Type B pancreatic cell (in vitro differentiated cells): ENCODE data around the gene ANKLE2. TPM values are rescaled to one million over a fixed set of nuclear protein-coding genes. Genes with fewer than 3 reads are reported as not detected.

Experiments used
- DNase-seq: peaks from one replicate; pipeline ENCODE4 v3.0.0; 2021; ENCODE audit warnings: mixed read lengths; ENCODE audit not compliant: unreplicated experiment; ENCODE audit errors: extremely low spot score
- H3K27ac Mint-ChIP-seq: 2 replicates; pipeline ENCODE4 v1.8.0; 2021; ENCODE audit warnings: mild to moderate bottlenecking, mixed read lengths
- H3K27me3 Mint-ChIP-seq: 2 replicates; pipeline ENCODE4 v1.8.0; 2021; ENCODE audit warnings: mixed read lengths
- H3K36me3 Mint-ChIP-seq: 2 replicates; pipeline ENCODE4 v1.8.0; 2021; ENCODE audit warnings: mixed read lengths
- H3K4me1 Mint-ChIP-seq: one replicate; pipeline ENCODE4 v1.8.0; 2021; ENCODE audit warnings: mixed read lengths; ENCODE audit not compliant: unreplicated experiment
- H3K4me3 Mint-ChIP-seq: 2 replicates; pipeline ENCODE4 v1.8.0; 2021; ENCODE audit warnings: mild to moderate bottlenecking, mixed read lengths
- H3K9me3 Mint-ChIP-seq: 2 replicates; pipeline ENCODE4 v1.8.0; 2021; ENCODE audit warnings: mixed read lengths
- CTCF ChIP-seq: fragments of 200-600 bp; sonication (generic); conservative IDR thresholded peaks from 2 replicates; pipeline ENCODE4 v1.5.0; 2021; ENCODE audit warnings: antibody characterized with exemption, mild to moderate bottlenecking
- total RNA-seq: library from RNA; stranded (reverse); gene quantifications from 2 replicates; pipeline ENCODE4 v1.2.1, GENCODE V29; 2021; ENCODE audit warnings: low replicate concordance

ANKLE2 gene
- total RNA-seq, 1 donor from 2014 or later, result 75.9 TPM

- no peak for DNase-seq
- H3K27ac Mint-ChIP-seq, result no peak overlapping the region
- H3K4me1 Mint-ChIP-seq, result no peaks in the 10 kb centered on the region
- no peaks in the 10 kb centered on the region for H3K9me3 Mint-ChIP-seq
- H3K27me3 Mint-ChIP-seq, result no peaks in the 10 kb centered on the region
- TF ChIP-seq CTCF, result no peak
- peaks cover 36% of the 10 kb centered on the region for H3K36me3 Mint-ChIP-seq
- H3K4me3 Mint-ChIP-seq, result no peak overlapping the region
These were observed 21.0 kb downstream of the ANKLE2 start for GRCh38 chr12:132740652-132741051.

- no peak for TF ChIP-seq CTCF
- DNase-seq, result no peak
- H3K4me3 Mint-ChIP-seq, result no peak overlapping the region
- H3K9me3 Mint-ChIP-seq, result no peaks in the 10 kb centered on the region
- H3K27ac Mint-ChIP-seq, result no peak overlapping the region
- H3K27me3 Mint-ChIP-seq, result no peaks in the 10 kb centered on the region
- peaks cover 33% of the 10 kb centered on the region for H3K36me3 Mint-ChIP-seq
- H3K4me1 Mint-ChIP-seq, result no peaks in the 10 kb centered on the region
These were observed 21.4 kb downstream of the ANKLE2 start for GRCh38 chr12:132740313-132740646.

- Mint-ChIP-seq H3K9me3 (no peaks in the 10 kb centered on the region), H3K4me3 (no peak overlapping the region), H3K36me3 (peaks cover 33% of the 10 kb centered on the region), H3K4me1 (no peaks in the 10 kb centered on the region), H3K27ac (no peak overlapping the region), H3K27me3 (no peaks in the 10 kb centered on the region)
- DNase-seq, result no peak
- no peak for TF ChIP-seq CTCF
These were observed 21.9 kb downstream of the ANKLE2 start for GRCh38 chr12:132739600-132740312.

- no peaks in the 10 kb centered on the region for H3K9me3 Mint-ChIP-seq
These were observed 24.7 kb downstream of the ANKLE2 start for GRCh38 chr12:132736913-132737312.

GRCh38 chr12:132736378-132736777 is 25.3 kb downstream of the ANKLE2 start:
- Mint-ChIP-seq H3K27me3 (no peaks in the 10 kb centered on the region), H3K4me3 (no peak overlapping the region), H3K27ac (no peak overlapping the region), H3K4me1 (peaks cover 8% of the 10 kb centered on the region), H3K36me3 (peaks cover 32% of the 10 kb centered on the region), H3K9me3 (no peaks in the 10 kb centered on the region)
- no peak for DNase-seq
- TF ChIP-seq CTCF, result no peak

More at GRCh38 chr12:132736913-132737312, 24.7 kb downstream of the ANKLE2 start:
- Mint-ChIP-seq H3K4me3 (no peak overlapping the region), H3K4me1 (peaks cover 8% of the 10 kb centered on the region), H3K27me3 (no peaks in the 10 kb centered on the region), H3K36me3 (peaks cover 27% of the 10 kb centered on the region), H3K27ac (no peak overlapping the region)
- TF ChIP-seq CTCF, result no peak
- no peak for DNase-seq
